HG03442 (cell line): Measurements from ENCODE around the gene FTHL17.

Experiments used
- ATAC-seq: cut with Tn5 transposase; IDR thresholded peaks from one replicate; pipeline ENCODE4 v1.9.1; 2021; ENCODE audit warnings: mild to moderate bottlenecking, moderate library complexity; ENCODE audit not compliant: unreplicated experiment

FTHL17 gene

DNA sequence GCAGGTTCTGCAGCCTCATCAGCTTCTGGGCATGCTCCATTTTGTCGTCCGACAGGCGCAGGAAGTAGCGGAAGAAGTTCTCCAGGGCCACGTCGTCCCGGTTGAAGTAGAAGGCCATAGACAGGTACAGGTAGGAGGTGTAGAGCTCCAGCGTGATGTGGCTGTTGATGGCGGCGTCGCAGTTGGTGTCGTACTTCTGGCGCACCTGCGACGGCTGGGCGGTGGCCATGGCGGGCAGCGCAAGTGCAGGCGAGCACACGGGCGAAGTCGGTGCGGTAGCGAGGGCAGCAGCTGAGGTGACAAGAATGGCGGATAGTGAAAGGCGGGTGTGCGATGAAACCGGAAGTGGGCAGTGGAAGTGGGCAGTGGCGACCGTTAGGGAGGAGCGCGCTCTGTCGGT is at the start of gene FTHL17:
Gene FTHL17, minus strand, starts transcription at position 317 of the 400 bp plus-strand sequence. Its CDS starts 88 bp downstream, at position 229.
- no peak for ATAC-seq

DNA sequence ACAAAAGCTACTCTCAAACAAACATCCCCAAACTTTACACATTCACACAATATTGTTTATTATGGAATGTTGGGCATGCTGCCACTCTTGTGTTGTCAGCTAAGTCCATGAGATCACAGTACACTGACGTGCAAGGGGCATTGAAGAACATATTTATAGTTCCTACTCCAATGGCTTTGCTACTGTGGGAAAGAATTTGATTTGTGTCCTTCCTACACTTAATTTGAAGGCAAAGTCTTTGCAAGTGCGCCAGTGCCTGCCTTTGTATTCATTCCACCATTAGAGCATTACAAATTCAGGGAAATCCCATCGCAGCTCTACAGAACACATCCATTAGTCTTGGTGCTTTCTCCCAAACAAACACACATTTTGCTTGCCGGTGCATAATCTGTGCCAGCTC is 45.4 kb upstream of the FTHL17 start:
- no peak for ATAC-seq

DNA sequence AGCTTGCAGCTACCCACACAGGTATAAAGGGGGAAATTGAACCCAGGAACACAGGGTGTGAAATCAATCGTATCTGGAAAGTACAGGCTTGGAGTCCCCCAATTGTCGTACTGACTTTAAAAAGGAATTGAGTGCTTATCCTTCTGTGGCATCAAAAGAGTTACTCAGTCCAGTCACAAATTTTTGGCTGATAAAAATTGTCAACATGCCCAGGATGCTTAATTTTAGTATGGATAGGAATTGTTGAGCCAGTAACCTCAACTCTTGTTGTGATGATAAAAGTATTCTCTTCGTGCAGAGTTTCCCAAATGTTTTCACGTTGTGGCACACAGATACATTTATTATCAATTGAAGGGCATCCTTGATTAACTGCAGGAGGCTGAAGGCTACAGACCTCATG is 43.6 kb upstream of the FTHL17 start:
- ATAC-seq = no peak

DNA sequence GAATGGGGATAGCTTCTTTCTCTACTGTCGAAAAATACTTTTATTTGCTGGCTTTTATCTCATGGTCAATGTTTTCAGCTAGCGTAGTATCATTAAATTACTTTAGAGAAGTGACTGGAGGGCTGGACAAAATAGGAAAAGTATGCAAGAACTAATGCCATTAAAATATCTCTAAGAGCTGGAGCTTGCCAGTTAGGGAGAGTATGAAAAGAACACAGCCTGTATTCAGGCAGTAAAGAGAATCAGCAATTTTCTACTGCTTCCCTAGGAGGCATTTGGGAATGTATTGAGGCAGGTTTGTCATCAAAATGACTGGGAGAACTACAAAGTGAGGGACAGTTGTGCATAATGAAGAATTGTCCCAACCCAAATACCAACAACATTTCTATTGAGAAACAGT is 43.0 kb upstream of the FTHL17 start:
- ATAC-seq = no peak

DNA sequence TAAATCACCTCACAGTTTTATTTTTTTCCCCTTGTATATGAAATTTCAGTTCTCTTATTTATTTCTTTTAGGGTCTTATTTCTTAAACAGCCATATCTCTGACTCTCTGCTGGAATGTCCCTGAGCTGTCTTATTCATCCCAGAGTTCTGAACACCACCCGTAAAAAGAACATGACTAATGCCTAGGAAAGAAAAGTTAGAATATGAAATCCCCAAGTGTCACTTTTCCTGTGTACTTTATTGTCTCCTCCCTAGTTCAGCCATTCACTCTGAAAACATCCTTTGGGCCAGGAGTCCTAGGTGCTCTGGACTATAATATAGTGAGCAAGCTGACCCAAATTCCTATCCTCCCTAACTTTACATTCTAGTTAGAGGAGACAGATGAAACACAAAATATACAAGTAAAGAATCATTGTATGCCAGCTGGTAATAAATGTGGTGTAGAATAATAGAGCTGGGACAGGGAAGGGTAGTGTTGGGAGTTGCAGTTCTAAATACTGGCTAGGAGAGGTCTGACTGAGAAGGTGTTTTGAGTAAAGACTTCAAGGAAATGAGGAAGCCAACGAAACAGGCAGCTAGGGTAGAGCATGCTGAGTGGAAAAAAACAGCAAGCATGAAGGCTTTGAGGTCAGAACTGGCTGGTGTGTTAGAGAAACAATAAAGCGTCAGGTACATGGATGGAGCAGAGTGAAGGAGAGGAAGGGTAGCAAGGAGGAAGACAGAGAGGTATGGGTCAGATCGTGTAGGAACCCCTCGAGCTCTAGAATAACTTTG is 40.6 kb upstream of the FTHL17 start:
- ATAC-seq = no peak

DNA sequence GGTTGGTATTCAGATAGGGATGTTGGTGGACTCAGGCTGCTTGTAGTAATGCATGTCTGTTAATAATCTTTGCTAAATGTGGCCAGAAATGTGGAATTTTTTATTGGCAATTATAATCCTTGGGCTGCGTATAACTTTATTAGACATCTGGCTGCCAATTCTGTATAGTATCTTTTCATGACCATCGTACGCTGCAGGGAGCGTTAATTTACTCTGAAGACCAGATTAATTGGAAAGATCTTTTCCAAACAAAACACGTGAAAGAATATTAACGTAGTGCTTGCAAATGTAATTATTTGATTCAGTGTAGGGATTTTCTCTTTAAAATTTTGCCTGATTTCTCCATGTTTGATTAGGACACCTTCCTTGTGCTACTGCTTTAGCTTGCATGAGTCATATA is 38.8 kb upstream of the FTHL17 start:
- ATAC-seq = no peak

DNA sequence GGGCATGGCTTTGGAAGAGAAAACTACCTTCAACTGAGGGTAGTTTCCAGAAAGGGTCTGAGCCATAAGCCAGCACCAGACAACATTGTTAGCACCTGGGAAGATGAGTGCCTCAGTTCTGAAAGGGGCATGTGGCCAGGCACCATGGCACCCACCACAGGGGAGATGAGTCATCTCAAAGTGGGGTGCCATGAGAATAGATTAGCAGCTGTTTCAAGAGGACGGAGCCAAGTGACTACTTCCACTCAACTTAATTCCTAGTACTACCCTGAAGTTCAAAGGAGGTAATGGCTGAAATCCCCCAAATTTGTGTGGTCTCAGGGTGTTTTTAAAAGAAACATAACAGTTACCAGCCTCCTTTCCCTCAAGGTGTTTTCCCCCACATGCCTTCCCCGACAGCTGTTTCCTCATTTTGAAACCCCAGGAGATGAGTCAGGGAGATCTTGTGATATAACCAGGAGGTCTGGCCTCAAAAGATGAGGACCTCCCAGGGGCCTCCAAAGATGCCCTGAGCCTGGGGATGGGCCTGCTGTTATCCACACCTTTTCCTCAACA is 27.8 kb upstream of the FTHL17 start:
- peak; percentile 87 for ATAC-seq

DNA sequence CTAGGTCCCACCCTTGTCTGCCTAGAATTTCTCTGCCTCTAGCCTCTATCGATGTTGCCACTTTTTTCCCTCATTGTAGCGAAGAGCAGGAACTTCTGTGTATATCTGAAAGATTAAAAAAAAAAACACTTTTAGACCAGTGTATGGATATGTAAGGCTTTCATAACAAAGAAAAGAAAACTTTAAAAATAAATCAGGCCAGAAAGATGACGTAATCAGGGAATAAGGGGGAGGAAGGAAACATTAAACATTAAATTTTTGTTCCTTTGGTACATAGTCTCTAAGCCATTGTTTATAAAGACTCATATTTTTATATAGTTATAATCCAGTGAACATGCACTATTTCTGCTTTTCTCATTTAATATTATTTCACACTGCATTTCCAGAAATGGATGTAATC is 26.2 kb upstream of the FTHL17 start:
- no peak for ATAC-seq

DNA sequence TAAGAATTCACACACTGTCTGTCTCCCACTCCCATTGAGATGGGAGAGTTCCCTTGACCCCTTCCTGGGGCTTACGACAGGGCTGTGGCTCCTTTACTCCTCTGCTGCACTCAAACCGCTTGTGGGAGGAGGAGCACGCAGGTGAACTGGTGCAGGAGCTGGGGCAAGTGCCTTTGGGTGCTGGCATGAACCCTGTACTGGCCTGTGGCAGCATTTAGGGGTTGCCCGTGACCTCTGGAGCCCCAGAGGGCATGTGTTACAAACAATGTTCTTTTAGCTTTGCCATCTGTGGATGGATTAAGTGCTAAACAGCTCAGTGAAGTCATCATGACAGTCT is 21.8 kb upstream of the FTHL17 start:
- ATAC-seq = peak; percentile 20

DNA sequence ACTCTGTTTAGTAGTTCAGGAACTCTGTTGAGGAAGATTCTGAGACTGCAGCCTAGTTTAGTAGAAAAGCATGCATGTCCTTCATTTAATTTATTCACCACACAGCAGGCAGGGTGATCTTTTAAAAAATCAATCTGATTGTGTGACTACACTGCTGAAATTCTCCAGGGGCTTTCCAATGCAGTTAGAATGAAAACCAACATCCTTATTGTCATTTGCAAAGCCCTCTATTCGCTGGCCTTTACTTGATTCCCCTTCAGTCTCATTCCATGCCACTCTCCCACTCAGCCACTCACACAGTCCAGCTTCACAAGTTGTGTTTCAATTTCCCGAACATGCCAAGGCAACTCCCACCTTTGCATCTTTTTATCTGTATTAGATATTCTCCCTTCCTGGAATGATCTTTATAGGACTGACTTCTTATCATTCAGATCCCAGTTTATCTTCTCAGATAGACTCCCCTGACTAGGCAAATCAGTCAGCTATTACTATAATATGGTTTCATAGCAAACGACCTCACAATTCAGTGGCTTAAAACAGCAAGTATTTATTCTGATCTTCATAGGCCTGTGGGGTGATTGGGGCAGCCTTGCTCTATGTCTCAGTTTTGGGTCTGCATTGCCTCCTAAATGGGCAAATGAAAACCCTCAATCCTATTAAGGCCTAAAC is 21.3 kb upstream of the FTHL17 start:
- ATAC-seq = peak; percentile 72

DNA sequence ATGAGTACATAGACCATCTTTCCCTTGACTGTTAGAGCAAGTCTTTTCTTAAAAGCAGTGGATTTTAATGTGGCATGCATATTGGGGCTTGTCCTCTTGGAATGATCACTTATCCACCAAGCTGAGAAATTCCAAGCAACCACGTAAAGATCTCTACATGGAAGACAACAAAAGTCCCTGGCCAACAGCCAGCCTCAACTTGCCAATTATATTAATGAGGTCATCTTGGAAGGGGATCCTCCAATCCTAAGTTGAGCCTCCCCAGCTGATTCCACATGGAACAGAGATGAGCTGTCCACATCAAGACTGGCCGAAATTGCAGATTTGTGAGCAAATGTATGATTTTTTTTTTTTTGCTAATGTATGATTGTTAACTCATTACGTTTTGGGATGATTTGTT is 20.6 kb upstream of the FTHL17 start:
- no peak for ATAC-seq

DNA sequence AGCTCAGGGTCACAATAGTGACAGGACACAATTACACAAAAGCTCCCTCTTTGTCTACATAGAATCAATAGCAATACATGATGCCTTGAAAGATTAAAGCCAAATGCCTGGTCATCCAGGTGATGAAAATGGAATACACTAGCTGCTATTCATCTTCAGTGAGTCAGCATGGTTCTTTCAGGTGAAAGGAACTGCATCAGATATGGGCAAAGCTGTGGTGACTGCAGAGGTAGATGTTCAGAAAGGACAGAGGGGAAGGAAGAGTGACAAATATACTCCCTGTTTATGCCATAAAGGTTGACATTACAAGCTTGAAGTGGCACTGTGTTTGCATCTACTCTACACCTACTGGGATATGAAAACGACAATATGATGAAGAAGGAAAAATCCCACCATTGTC is 20.0 kb upstream of the FTHL17 start:
- no peak for ATAC-seq

DNA sequence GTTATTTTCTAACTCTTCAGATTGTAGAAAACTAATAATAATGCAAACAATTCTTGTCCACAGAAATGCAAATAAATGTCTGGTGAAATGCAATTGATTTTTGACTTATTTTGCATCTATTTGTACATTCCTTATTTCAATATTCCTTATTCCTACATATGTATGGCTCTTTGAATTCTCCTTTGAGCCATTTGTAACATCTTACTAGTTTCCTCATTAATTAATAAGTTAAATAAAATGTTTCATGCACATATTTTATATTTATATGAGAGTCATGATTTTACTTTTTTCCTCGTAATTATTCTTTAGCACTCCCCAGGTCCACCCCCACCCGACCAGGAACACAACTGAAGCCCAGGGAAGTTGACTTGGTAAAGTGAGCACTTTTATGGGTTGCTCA is 2.7 kb upstream of the FTHL17 start:
- ATAC-seq = no peak

DNA sequence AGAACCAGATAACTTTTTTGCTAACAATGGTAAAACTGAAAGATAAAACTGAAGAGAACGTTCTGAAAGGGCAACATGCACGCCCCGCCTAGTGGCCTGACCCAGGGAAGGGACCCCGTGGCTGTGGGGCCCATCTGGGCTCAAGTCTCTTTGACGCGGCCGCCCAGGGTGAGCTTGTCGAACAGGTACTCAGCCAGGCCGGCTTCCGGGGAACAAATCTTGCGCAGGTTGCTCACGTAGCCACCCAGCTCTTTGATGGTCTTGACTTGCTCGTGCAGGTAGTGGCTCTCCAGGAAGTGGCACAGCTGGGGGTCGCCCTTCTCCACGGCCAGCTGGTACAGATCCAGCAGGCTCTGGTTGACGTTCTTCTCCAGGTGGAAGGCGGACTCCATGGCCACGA is 579 bp downstream of the FTHL17 start:
- no peak for ATAC-seq

DNA sequence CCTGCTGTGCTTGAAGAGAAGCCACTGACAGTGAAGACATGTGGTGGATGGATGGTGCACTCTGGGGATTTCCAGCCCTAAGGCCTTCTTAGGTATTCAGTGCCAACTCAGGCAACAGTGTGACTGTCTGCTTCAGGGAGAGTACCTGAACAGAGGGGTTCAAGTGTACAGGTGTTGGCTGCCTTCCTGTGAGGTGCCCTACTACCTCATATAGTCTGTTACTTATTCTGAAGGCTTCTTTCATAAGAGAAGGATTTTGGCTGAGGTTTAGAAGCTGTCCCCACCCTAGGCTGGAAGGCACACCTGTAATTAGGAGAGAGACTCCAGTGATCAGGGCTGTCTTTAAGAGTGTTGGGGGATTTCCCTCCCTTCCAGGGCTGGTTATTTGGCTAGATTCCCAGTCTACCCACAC is 1.8 kb downstream of the FTHL17 start:
- ATAC-seq = peak; percentile 75

DNA sequence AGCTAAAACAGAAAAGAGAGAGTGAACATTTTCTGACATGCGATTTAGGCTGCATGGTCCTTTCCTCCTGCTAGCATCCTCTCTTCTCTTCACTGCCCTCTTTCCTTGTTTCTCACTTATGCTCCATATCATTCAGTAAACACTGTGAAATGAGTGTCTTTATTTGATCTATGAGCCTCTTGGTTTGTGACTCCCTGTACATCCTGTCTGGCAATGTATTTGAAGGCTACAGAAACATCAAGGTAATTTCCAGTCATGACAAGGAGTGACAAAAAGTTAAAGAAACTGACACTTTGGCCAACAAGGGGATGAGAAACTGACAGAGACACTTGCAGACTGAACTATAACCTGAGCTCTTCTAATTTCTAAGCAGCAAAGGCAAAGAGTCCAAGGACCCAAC is 8.7 kb downstream of the FTHL17 start:
- no peak for ATAC-seq

DNA sequence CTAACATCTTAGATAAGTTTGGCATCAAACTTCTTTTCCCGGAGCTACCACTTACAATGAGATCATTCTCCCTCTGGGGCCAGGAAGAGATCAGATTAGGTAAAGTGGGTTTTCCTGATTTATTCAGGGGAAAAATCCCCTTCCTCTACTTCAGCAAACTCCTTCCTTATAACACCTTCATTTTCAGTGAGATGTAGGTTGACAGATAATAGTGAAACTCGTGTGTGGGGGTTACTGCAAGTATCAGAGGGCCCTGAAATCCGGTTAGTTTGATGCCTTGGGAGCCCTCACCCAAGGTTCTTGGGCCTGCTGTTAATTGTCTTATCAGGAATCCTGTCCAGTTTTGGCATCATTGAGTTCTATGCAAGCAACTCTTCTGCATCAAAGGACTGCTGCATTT is 10.8 kb downstream of the FTHL17 start:
- peak; percentile 81 for ATAC-seq

DNA sequence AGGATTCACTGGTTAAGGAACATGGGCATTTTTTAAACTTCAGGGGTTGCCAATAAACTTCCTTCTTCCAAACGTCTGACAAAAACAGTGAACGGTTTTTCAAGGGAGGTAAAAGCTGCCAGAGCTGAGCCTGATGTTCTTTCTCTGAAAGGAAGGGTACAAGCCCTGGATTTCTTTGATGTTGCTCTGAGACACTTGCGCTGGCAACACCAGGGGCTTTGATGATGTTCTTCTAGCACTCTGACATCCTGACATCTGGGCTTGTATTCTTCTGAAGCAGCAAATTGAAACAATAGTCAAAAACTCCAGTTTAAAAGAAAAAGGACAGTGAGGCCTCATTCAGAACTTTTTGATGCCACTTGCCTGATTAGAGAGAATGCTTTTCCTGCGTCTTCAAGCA is 11.8 kb downstream of the FTHL17 start:
- no peak for ATAC-seq

DNA sequence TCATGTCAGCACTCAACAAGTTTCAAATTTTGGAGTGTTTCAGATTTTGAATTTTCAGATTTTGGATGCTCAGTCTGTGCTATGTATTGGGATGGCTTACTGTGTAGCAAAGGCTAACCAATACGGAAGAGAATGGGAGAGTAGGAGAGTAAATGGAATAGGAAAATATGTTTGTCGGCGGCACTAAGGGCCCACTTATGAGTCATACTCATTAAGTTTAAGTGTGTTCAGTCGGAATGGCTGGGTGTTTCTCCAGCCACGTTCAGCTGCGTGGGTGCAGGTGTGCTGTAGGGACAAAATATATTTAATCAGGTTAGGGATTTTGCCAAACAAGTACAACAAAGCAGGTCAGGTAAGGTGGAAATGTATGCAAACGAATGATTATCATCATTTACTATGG is 13.6 kb downstream of the FTHL17 start:
- ATAC-seq = no peak

DNA sequence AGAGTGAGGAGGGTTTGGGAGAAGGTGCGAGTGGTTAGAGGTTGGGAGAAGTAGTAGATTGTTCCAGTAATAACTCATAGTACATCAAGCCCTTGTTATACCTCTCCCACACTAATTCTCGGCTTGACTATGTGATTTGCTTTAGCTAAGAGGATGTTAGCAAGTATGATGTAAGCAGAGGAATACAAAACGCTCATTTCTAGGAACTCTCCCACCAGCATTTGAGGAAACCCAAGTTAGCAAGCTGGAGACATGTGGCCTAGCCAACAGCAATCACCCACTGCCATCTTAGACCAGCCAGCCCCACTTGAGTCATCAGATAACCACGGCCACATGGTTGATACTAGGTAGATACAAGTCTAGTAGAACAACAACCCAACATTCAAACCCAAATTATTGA is 14.2 kb downstream of the FTHL17 start:
- no peak for ATAC-seq

DNA sequence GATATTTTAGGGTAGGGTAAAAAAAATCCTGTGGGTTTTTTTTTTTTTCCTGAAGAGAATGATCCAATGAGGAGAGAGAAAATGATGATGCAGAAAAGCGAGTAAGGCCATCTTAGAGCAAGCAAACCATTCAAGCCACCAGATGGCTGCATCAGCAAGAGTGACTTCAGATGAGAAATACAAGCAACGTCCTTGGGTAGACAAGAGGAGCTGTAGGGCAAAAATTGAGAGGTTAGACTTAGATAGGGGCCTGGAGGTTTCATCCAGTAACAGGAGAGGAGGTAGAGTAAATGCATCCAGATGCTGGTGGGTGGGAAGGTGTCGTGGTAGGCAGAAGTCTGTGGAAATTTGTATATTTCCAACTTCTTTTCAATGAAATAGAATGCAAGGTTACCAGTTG is 14.6 kb downstream of the FTHL17 start:
- no peak for ATAC-seq

DNA sequence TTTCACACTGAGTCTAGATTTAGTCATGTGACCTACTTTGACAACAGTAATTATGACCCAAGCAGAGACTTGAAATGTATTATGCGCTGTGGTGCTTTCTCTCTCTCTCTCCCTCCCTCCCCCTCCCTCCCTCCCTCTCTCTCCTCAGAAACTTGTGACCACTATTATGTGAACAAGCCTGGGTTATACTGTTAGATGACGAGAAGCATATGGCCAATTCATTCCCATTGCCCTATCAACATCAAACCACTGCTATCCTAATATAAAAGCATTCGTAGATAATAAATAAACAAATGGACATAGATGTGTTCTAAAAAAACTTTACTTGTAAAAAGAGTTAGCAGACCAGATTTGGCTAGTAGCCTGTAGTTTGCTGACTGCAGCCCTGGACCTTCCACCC is 18.2 kb downstream of the FTHL17 start:
- no peak for ATAC-seq

DNA sequence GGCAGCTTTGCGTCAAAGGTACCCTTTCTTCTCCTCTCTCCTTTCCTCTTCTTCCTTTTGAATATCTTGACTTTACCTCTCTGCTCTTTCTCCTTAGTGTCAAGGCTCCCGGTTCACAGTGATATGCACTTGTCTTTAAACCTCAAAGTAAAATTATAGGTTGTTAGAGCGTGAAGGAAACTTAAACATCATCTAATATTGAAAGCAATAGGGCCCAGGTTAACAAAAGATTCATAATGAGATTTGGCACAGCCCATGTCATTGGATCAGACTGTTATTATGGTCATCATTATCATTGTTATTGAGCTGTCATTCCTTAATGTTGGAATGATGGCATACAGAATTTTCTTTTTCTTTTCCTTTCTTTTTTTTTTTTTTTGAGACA is 32.5 kb downstream of the FTHL17 start:
- ATAC-seq = no peak
